H1 (cell line): Measurements from ENCODE around the gene FHDC1. TPM values are rescaled to one million over a fixed set of nuclear protein-coding genes. Genes with fewer than 3 reads are reported as not detected.

Source experiments
- CTCF ChIA-PET: fragments of 300-600 bp; sonication (Branson Sonifier 250); formaldehyde crosslinking; loops from one replicate; lab custom pipeline; 2021; ENCODE audit not compliant: partially characterized antibody; lab: Charles Lee
- POLR2A ChIA-PET: fragments of 300-600 bp; sonication (Branson Sonifier 250); formaldehyde crosslinking; loops from one replicate; lab custom pipeline; 2021; ENCODE audit warnings: inconsistent platforms; ENCODE audit not compliant: partially characterized antibody; lab: Charles Lee
- DNase-seq, 2 experiments: peaks; one replicate each; pipeline versions ENCODE4 v3.0.0 to v3.0.0-alpha.2; 2010 to 2022; ENCODE audit warnings: low spot score in 2 of 2, low read depth in 1 of 2, mixed read lengths in 1 of 2
- FAIRE-seq: peaks from 2 replicates; lab custom pipeline; 2011; peaks lifted over from hg19 to GRCh38; lab: Jason Lieb, UNC
- H2AFZ ChIP-seq: 2 replicates; pipeline ENCODE4 v1.8.1; 2012; ENCODE audit warnings: low read length, inconsistent platforms
- H2AK5ac ChIP-seq: 2 replicates; pipeline ENCODE4 v1.6.1; 2013; ENCODE audit warnings: low read depth, low read length
- H2BK120ac ChIP-seq: replicated peaks from 2 replicates; pipeline ENCODE3; 2013; ENCODE audit warnings: low read depth, low read length, inconsistent platforms
- H2BK12ac ChIP-seq: 2 replicates; pipeline ENCODE4 v1.6.1; 2013; ENCODE audit warnings: low read depth, low read length
- H2BK15ac ChIP-seq: 2 replicates; pipeline ENCODE4 v1.6.1; 2013; ENCODE audit warnings: low read length
- H2BK20ac ChIP-seq: 2 replicates; pipeline ENCODE4 v1.6.1; 2013; ENCODE audit warnings: low read length
- H2BK5ac ChIP-seq: 2 replicates; pipeline ENCODE4 v1.6.1; 2013; ENCODE audit warnings: low read depth, low read length
- H3K14ac ChIP-seq: 2 replicates; pipeline ENCODE4 v1.6.1; 2013; ENCODE audit warnings: inconsistent platforms; ENCODE audit not compliant: insufficient read length
- H3K18ac ChIP-seq: 2 replicates; pipeline ENCODE4 v1.6.1; 2013; ENCODE audit warnings: low read length; ENCODE audit errors: extremely low read depth
- H3K23ac ChIP-seq: 2 replicates; pipeline ENCODE4 v1.6.1; 2013; ENCODE audit warnings: inconsistent platforms; ENCODE audit not compliant: insufficient read length
- H3K23me2 ChIP-seq: 2 replicates; pipeline ENCODE4 v1.6.1; 2013; ENCODE audit warnings: low read depth, low read length
- H3K27ac ChIP-seq: 2 replicates; pipeline ENCODE4 v1.6.1; 2011; ENCODE audit warnings: low read depth, low read length, inconsistent platforms
- H3K27me3 ChIP-seq, 4 experiments: replicated peaks in 1 of 4; 1 replicate in 1 of 4; 2 replicates in 3 of 4; pipeline versions ENCODE4 v1.6.1 to v1.8.1; 2011 to 2013; ENCODE audit warnings: low read length in 3 of 4, mild to moderate bottlenecking in 3 of 4, inconsistent platforms in 2 of 4, mixed read lengths in 2 of 4, moderate library complexity in 1 of 4; ENCODE audit not compliant: control insufficient read depth in 3 of 4, insufficient read depth in 3 of 4; ENCODE audit errors: extremely low read depth in 1 of 4
- H3K36me3 ChIP-seq, 4 experiments: 2 replicates each; pipeline versions ENCODE4 v1.6.1 to v1.8.1; 2011 to 2013; ENCODE audit warnings: mild to moderate bottlenecking in 4 of 4, low read length in 3 of 4, moderate library complexity in 2 of 4, control low read depth in 1 of 4, inconsistent platforms in 1 of 4; ENCODE audit not compliant: insufficient read depth in 4 of 4, control insufficient read depth in 2 of 4
- H3K4ac ChIP-seq: replicated peaks from 2 replicates; pipeline ENCODE3; 2013; ENCODE audit warnings: low read length, low read depth, mixed read lengths, inconsistent platforms; ENCODE audit not compliant: insufficient read length
- H3K4me1 ChIP-seq, 4 experiments: replicated peaks in 1 of 4; 1 replicate in 1 of 4; 2 replicates in 3 of 4; pipeline versions ENCODE4 v1.6.1 to v1.8.1; 2011 to 2013; ENCODE audit warnings: low read length in 3 of 4, inconsistent platforms in 2 of 4, mixed read lengths in 1 of 4; ENCODE audit not compliant: insufficient read depth in 4 of 4, control insufficient read depth in 3 of 4
- H3K4me2 ChIP-seq, 2 experiments: 2 replicates each; pipeline versions ENCODE4 v1.6.1 to v1.8.1; 2011 to 2013; ENCODE audit warnings: low read depth in 2 of 2, low read length in 2 of 2, control low read depth in 1 of 2, inconsistent platforms in 1 of 2, mild to moderate bottlenecking in 1 of 2; ENCODE audit not compliant: insufficient read depth in 1 of 2
- H3K4me3 ChIP-seq, 4 experiments: fragments of 200-600, 300-600 bp in 1 of 4; sonication (generic), shearing (Covaris generic), sonication (Bioruptor Twin) in 1 of 4; 2 replicates each; pipeline versions ENCODE4 v1.5.1 to v1.8.1; 2011 to 2016; ENCODE audit warnings: low read length in 4 of 4, low read depth in 3 of 4, control low read depth in 2 of 4, inconsistent platforms in 2 of 4, mild to moderate bottlenecking in 2 of 4, mixed read lengths in 1 of 4, moderate library complexity in 1 of 4; ENCODE audit not compliant: insufficient read depth in 2 of 4; ENCODE audit errors: extremely low read depth in 1 of 4
- H3K56ac ChIP-seq: replicated peaks from 2 replicates; pipeline ENCODE3; 2013; ENCODE audit warnings: low read depth, mild to moderate bottlenecking, mixed read lengths, low read length, inconsistent platforms; ENCODE audit not compliant: insufficient read length
- H3K79me1 ChIP-seq: 2 replicates; pipeline ENCODE4 v1.6.1; 2013; ENCODE audit warnings: low read depth, low read length, control low read depth
- H3K79me2 ChIP-seq, 2 experiments: 2 replicates each; pipeline versions ENCODE4 v1.6.1 to v1.8.1; 2012 to 2013; ENCODE audit warnings: low read length in 2 of 2, mild to moderate bottlenecking in 2 of 2, inconsistent platforms in 1 of 2; ENCODE audit not compliant: insufficient read depth in 2 of 2, control insufficient read depth in 1 of 2
- H3K9ac ChIP-seq, 4 experiments: replicated peaks in 1 of 4; 1 replicate in 1 of 4; 2 replicates in 3 of 4; pipeline versions ENCODE4 v1.6.1 to v1.8.1; 2011 to 2013; ENCODE audit warnings: low read depth in 3 of 4, low read length in 3 of 4, control low read depth in 2 of 4, mild to moderate bottlenecking in 2 of 4, moderate library complexity in 2 of 4, inconsistent platforms in 1 of 4; ENCODE audit errors: extremely low read depth in 1 of 4
- H3K9me3 ChIP-seq, 2 experiments: 2 replicates each; pipeline versions ENCODE4 v1.6.1 to v1.8.1; 2012 to 2013; ENCODE audit warnings: mild to moderate bottlenecking in 2 of 2, moderate library complexity in 2 of 2, control low read depth in 1 of 2, inconsistent platforms in 1 of 2, low read depth in 1 of 2, low read length in 1 of 2, mixed read lengths in 1 of 2; ENCODE audit not compliant: insufficient read depth in 2 of 2
- H4K20me1 ChIP-seq, 2 experiments: replicated peaks in 1 of 2; 2 replicates each; pipeline versions ENCODE3 to v1.8.1; 2011 to 2013; ENCODE audit warnings: inconsistent platforms in 2 of 2, low read length in 2 of 2, mild to moderate bottlenecking in 1 of 2; ENCODE audit not compliant: insufficient read depth in 2 of 2, control insufficient read depth in 1 of 2
- H4K5ac ChIP-seq: 2 replicates; pipeline ENCODE4 v1.6.1; 2013; ENCODE audit warnings: low read length, low read depth, mixed read lengths, inconsistent platforms; ENCODE audit not compliant: insufficient read length
- H4K8ac ChIP-seq: 2 replicates; pipeline ENCODE4 v1.8.0; 2013; ENCODE audit warnings: mild to moderate bottlenecking, moderate library complexity, low read length, inconsistent platforms; ENCODE audit not compliant: insufficient read depth; ENCODE audit errors: extremely low read depth
- H4K91ac ChIP-seq: replicated peaks from 2 replicates; pipeline ENCODE3; 2013; ENCODE audit warnings: low read length, mixed read lengths, inconsistent platforms; ENCODE audit not compliant: insufficient read length
- CEBPB ChIP-seq: IDR thresholded peaks from 2 replicates; pipeline ENCODE4 v1.6.1; 2012; ENCODE audit warnings: low read depth, low read length
- CHD1 ChIP-seq: IDR thresholded peaks from 2 replicates; pipeline ENCODE4 v1.6.1; 2012; ENCODE audit warnings: low read depth, low read length, improper control_type of control experiment
- EZH2 ChIP-seq: fragments of 200-600 bp; sonication (generic); IDR thresholded peaks from 2 replicates; pipeline ENCODE4 v1.7.1; 2012; ENCODE audit warnings: low read depth, mild to moderate bottlenecking, moderate library complexity, low read length, inconsistent platforms; ENCODE audit not compliant: severe bottlenecking
- FOSL1 ChIP-seq: IDR thresholded peaks from 2 replicates; pipeline ENCODE4 v1.6.1; 2011; ENCODE audit warnings: mild to moderate bottlenecking, low read depth, low read length, moderate library complexity; ENCODE audit not compliant: insufficient read depth
- GABPA ChIP-seq: IDR thresholded peaks from 2 replicates; pipeline ENCODE4 v1.6.1; 2011; ENCODE audit warnings: mild to moderate bottlenecking, low read length, moderate library complexity, borderline replicate concordance; ENCODE audit not compliant: insufficient read depth
- JUND ChIP-seq: IDR thresholded peaks from 2 replicates; pipeline ENCODE4 v1.6.1; 2011; ENCODE audit warnings: mild to moderate bottlenecking, improper control_type of control experiment, low read length
- MAFK ChIP-seq: IDR thresholded peaks from 2 replicates; pipeline ENCODE4 v1.6.1; 2012; ENCODE audit warnings: low read depth, mild to moderate bottlenecking, improper control_type of control experiment, low read length
- NRF1 ChIP-seq: IDR thresholded peaks from 2 replicates; pipeline ENCODE4 v1.6.1; 2011; ENCODE audit warnings: mild to moderate bottlenecking, low read depth, low read length, improper control_type of control experiment
- RFX5 ChIP-seq: IDR thresholded peaks from 2 replicates; pipeline ENCODE4 v1.6.1; 2011; ENCODE audit warnings: low read depth, low read length, improper control_type of control experiment, borderline replicate concordance
- SIN3A ChIP-seq, 2 experiments: IDR thresholded peaks in 1 of 2; conservative IDR thresholded peaks in 1 of 2; 2 replicates each; pipeline ENCODE4 v1.6.1; 2011 to 2012; ENCODE audit warnings: low read length in 2 of 2, improper control_type of control experiment in 1 of 2, low read depth in 1 of 2, mild to moderate bottlenecking in 1 of 2
- SP2 ChIP-seq: IDR thresholded peaks from 2 replicates; pipeline ENCODE4 v1.6.1; 2012; ENCODE audit warnings: mild to moderate bottlenecking, low read length, inconsistent platforms
- TBP ChIP-seq: IDR thresholded peaks from 2 replicates; pipeline ENCODE4 v1.6.1; 2011; ENCODE audit warnings: low read depth, low read length, improper control_type of control experiment
- USF2 ChIP-seq: IDR thresholded peaks from 2 replicates; pipeline ENCODE4 v1.6.1; 2011; ENCODE audit warnings: low read length, improper control_type of control experiment
- WGBS, 2 experiments: shearing (Covaris generic) in 1 of 2; methylation state at CpG; one replicate each; pipeline versions ENCODE4 v1.1.6 to v1.1.7; 2013 to 2015; ENCODE audit warnings: low lambda C conversion rate in 2 of 2, mixed read lengths in 2 of 2, inconsistent platforms in 1 of 2, low coverage in 1 of 2, missing lambda C conversion rate in 1 of 2; ENCODE audit not compliant: insufficient replicate concordance in 2 of 2, insufficient coverage in 1 of 2, insufficient read length in 1 of 2; ENCODE audit errors: extremely low coverage in 1 of 2, missing lambda C conversion rate in 1 of 2; 5-methylcytosine and 5-hydroxymethylcytosine counted together
- polyA plus RNA-seq, 7 experiments: library from polyadenylated mRNA; depleted of rRNA in 3 of 7; stranded (reverse) in 5 of 7; unstranded in 2 of 7; fragments of >200 nt in 5 of 7; fragments of 200-250 nt in 2 of 7; gene quantifications; 1 replicate in 5 of 7; 2 replicates in 1 of 7; 4 replicates in 1 of 7; pipeline versions ENCODE4 v1.2.1 to v1.2.3, GENCODE V29; 2011 to 2013; ENCODE audit warnings: missing spikeins in 2 of 7, mixed read lengths in 2 of 7
- total RNA-seq: library from RNA; stranded (reverse); fragmentation: NEBNext Ultra II Directional; extraction: Animal tissue kit (Norgen Biotek cat#: 25700); gene quantifications from 2 replicates; pipeline ENCODE4 v1.2.1, GENCODE V29; 2021

Gene FHDC1
- total and polyA plus RNA-seq, 2 of the 8 experiments (the other 6 are each of a cell fraction or from before 2014, with no cell fraction given) = 6.4 to 28.6 TPM

- Histone ChIP-seq H3K4me1 (no peaks in the 10 kb centered on the region), H2BK15ac (no peak overlapping the region), H3K14ac (no peak overlapping the region), H3K79me2 (no peaks in the 10 kb centered on the region), H3K23me2 (no peaks in the 10 kb centered on the region), H3K4me3 (no peak overlapping the region), H3K36me3 (peaks cover 13 to 77% (median 47%) of the 10 kb centered on the region in 4 experiments), H3K9ac (no peak overlapping the region), H2BK5ac (no peak overlapping the region), H4K8ac (no peak overlapping the region), H2AFZ (no peak overlapping the region), H3K56ac (no peak overlapping the region), H3K4ac (no peak overlapping the region), H2BK12ac (no peak overlapping the region), H2AK5ac (no peak overlapping the region), H4K20me1 (peaks cover 0 to 2% of the 10 kb centered on the region in 2 experiments), H3K79me1 (no peaks in the 10 kb centered on the region), H3K4me2 (no peak overlapping the region), H2BK120ac (no peak overlapping the region), H4K91ac (no peak overlapping the region), H3K18ac (no peak overlapping the region), H2BK20ac (no peak overlapping the region), H3K27ac (no peak overlapping the region), H4K5ac (no peak overlapping the region), H3K27me3 (no peaks in the 10 kb centered on the region), H3K23ac (no peak overlapping the region), H3K9me3 (no peaks in the 10 kb centered on the region)
- POLR2A ChIA-PET = no interaction called here
- DNase-seq = no peak
- FAIRE-seq = no peak
- CTCF ChIA-PET = interaction anchor here (0.6 to 0.9 kb wide), 3 partner anchors 25 to 164 kb away, joined by 3 to 4 read pairs (median 3); no protein-coding TSS in a partner anchor
- WGBS, 2 experiments = 79% methylated on average over 9 of the region's 9 CpGs; no CpG with 5 or more reads in 1 of the 2 experiments
- TF ChIP-seq GABPA (no peak), TBP (no peak), SP2 (no peak), RFX5 (no peak), CHD1 (no peak), CEBPB (no peak), NRF1 (no peak), SIN3A (conservative IDR thresholded peaks at IDR 0.05 in 1 of 2, IDR thresholded peaks at IDR 0.05 in 1 of 2; ENCODE audit: low read depth in 1 of 2, low read length in 2 of 2) (no peak), EZH2 (no peak), USF2 (no peak), MAFK (no peak), JUND (no peak), FOSL1 (no peak)
Measured at GRCh38 chr4:152968806-152969394, 32.8 kb downstream of the FHDC1 start.
